H1 (cell line): ENCODE measurements around the gene PBX3. TPM values are rescaled to one million over a fixed set of nuclear protein-coding genes. Genes with fewer than 3 reads are reported as not detected.

ENCODE experiments used
- CTCF ChIA-PET: fragments of 300-600 bp; sonication (Branson Sonifier 250); formaldehyde crosslinking; loops from one replicate; lab custom pipeline; 2021; ENCODE audit not compliant: partially characterized antibody; lab: Charles Lee
- POLR2A ChIA-PET: fragments of 300-600 bp; sonication (Branson Sonifier 250); formaldehyde crosslinking; loops from one replicate; lab custom pipeline; 2021; ENCODE audit warnings: inconsistent platforms; ENCODE audit not compliant: partially characterized antibody; lab: Charles Lee
- DNase-seq, 2 experiments: peaks; one replicate each; pipeline versions ENCODE4 v3.0.0 to v3.0.0-alpha.2; 2010 to 2022; ENCODE audit warnings: low spot score in 2 of 2, low read depth in 1 of 2, mixed read lengths in 1 of 2
- FAIRE-seq: peaks from 2 replicates; lab custom pipeline; 2011; peaks lifted over from hg19 to GRCh38; lab: Jason Lieb, UNC
- H2AFZ ChIP-seq: 2 replicates; pipeline ENCODE4 v1.8.1; 2012; ENCODE audit warnings: low read length, inconsistent platforms
- H2AK5ac ChIP-seq: 2 replicates; pipeline ENCODE4 v1.6.1; 2013; ENCODE audit warnings: low read depth, low read length
- H2BK120ac ChIP-seq: replicated peaks from 2 replicates; pipeline ENCODE3; 2013; ENCODE audit warnings: low read depth, low read length, inconsistent platforms
- H2BK12ac ChIP-seq: 2 replicates; pipeline ENCODE4 v1.6.1; 2013; ENCODE audit warnings: low read depth, low read length
- H2BK15ac ChIP-seq: 2 replicates; pipeline ENCODE4 v1.6.1; 2013; ENCODE audit warnings: low read length
- H2BK20ac ChIP-seq: 2 replicates; pipeline ENCODE4 v1.6.1; 2013; ENCODE audit warnings: low read length
- H2BK5ac ChIP-seq: 2 replicates; pipeline ENCODE4 v1.6.1; 2013; ENCODE audit warnings: low read depth, low read length
- H3K14ac ChIP-seq: 2 replicates; pipeline ENCODE4 v1.6.1; 2013; ENCODE audit warnings: inconsistent platforms; ENCODE audit not compliant: insufficient read length
- H3K18ac ChIP-seq: 2 replicates; pipeline ENCODE4 v1.6.1; 2013; ENCODE audit warnings: low read length; ENCODE audit errors: extremely low read depth
- H3K23ac ChIP-seq: 2 replicates; pipeline ENCODE4 v1.6.1; 2013; ENCODE audit warnings: inconsistent platforms; ENCODE audit not compliant: insufficient read length
- H3K23me2 ChIP-seq: 2 replicates; pipeline ENCODE4 v1.6.1; 2013; ENCODE audit warnings: low read depth, low read length
- H3K27ac ChIP-seq: 2 replicates; pipeline ENCODE4 v1.6.1; 2011; ENCODE audit warnings: low read depth, low read length, inconsistent platforms
- H3K27me3 ChIP-seq, 4 experiments: replicated peaks in 1 of 4; 1 replicate in 1 of 4; 2 replicates in 3 of 4; pipeline versions ENCODE4 v1.6.1 to v1.8.1; 2011 to 2013; ENCODE audit warnings: low read length in 3 of 4, mild to moderate bottlenecking in 3 of 4, inconsistent platforms in 2 of 4, mixed read lengths in 2 of 4, moderate library complexity in 1 of 4; ENCODE audit not compliant: control insufficient read depth in 3 of 4, insufficient read depth in 3 of 4; ENCODE audit errors: extremely low read depth in 1 of 4
- H3K36me3 ChIP-seq, 4 experiments: 2 replicates each; pipeline versions ENCODE4 v1.6.1 to v1.8.1; 2011 to 2013; ENCODE audit warnings: mild to moderate bottlenecking in 4 of 4, low read length in 3 of 4, moderate library complexity in 2 of 4, control low read depth in 1 of 4, inconsistent platforms in 1 of 4; ENCODE audit not compliant: insufficient read depth in 4 of 4, control insufficient read depth in 2 of 4
- H3K4ac ChIP-seq: replicated peaks from 2 replicates; pipeline ENCODE3; 2013; ENCODE audit warnings: low read length, low read depth, mixed read lengths, inconsistent platforms; ENCODE audit not compliant: insufficient read length
- H3K4me1 ChIP-seq, 4 experiments: replicated peaks in 1 of 4; 1 replicate in 1 of 4; 2 replicates in 3 of 4; pipeline versions ENCODE4 v1.6.1 to v1.8.1; 2011 to 2013; ENCODE audit warnings: low read length in 3 of 4, inconsistent platforms in 2 of 4, mixed read lengths in 1 of 4; ENCODE audit not compliant: insufficient read depth in 4 of 4, control insufficient read depth in 3 of 4
- H3K4me2 ChIP-seq, 2 experiments: 2 replicates each; pipeline versions ENCODE4 v1.6.1 to v1.8.1; 2011 to 2013; ENCODE audit warnings: low read depth in 2 of 2, low read length in 2 of 2, control low read depth in 1 of 2, inconsistent platforms in 1 of 2, mild to moderate bottlenecking in 1 of 2; ENCODE audit not compliant: insufficient read depth in 1 of 2
- H3K4me3 ChIP-seq, 4 experiments: fragments of 200-600, 300-600 bp in 1 of 4; sonication (generic), shearing (Covaris generic), sonication (Bioruptor Twin) in 1 of 4; 2 replicates each; pipeline versions ENCODE4 v1.5.1 to v1.8.1; 2011 to 2016; ENCODE audit warnings: low read length in 4 of 4, low read depth in 3 of 4, control low read depth in 2 of 4, inconsistent platforms in 2 of 4, mild to moderate bottlenecking in 2 of 4, mixed read lengths in 1 of 4, moderate library complexity in 1 of 4; ENCODE audit not compliant: insufficient read depth in 2 of 4; ENCODE audit errors: extremely low read depth in 1 of 4
- H3K56ac ChIP-seq: replicated peaks from 2 replicates; pipeline ENCODE3; 2013; ENCODE audit warnings: low read depth, mild to moderate bottlenecking, mixed read lengths, low read length, inconsistent platforms; ENCODE audit not compliant: insufficient read length
- H3K79me1 ChIP-seq: 2 replicates; pipeline ENCODE4 v1.6.1; 2013; ENCODE audit warnings: low read depth, low read length, control low read depth
- H3K79me2 ChIP-seq, 2 experiments: 2 replicates each; pipeline versions ENCODE4 v1.6.1 to v1.8.1; 2012 to 2013; ENCODE audit warnings: low read length in 2 of 2, mild to moderate bottlenecking in 2 of 2, inconsistent platforms in 1 of 2; ENCODE audit not compliant: insufficient read depth in 2 of 2, control insufficient read depth in 1 of 2
- H3K9ac ChIP-seq, 4 experiments: replicated peaks in 1 of 4; 1 replicate in 1 of 4; 2 replicates in 3 of 4; pipeline versions ENCODE4 v1.6.1 to v1.8.1; 2011 to 2013; ENCODE audit warnings: low read depth in 3 of 4, low read length in 3 of 4, control low read depth in 2 of 4, mild to moderate bottlenecking in 2 of 4, moderate library complexity in 2 of 4, inconsistent platforms in 1 of 4; ENCODE audit errors: extremely low read depth in 1 of 4
- H3K9me3 ChIP-seq, 2 experiments: 2 replicates each; pipeline versions ENCODE4 v1.6.1 to v1.8.1; 2012 to 2013; ENCODE audit warnings: mild to moderate bottlenecking in 2 of 2, moderate library complexity in 2 of 2, control low read depth in 1 of 2, inconsistent platforms in 1 of 2, low read depth in 1 of 2, low read length in 1 of 2, mixed read lengths in 1 of 2; ENCODE audit not compliant: insufficient read depth in 2 of 2
- H4K20me1 ChIP-seq, 2 experiments: replicated peaks in 1 of 2; 2 replicates each; pipeline versions ENCODE3 to v1.8.1; 2011 to 2013; ENCODE audit warnings: inconsistent platforms in 2 of 2, low read length in 2 of 2, mild to moderate bottlenecking in 1 of 2; ENCODE audit not compliant: insufficient read depth in 2 of 2, control insufficient read depth in 1 of 2
- H4K5ac ChIP-seq: 2 replicates; pipeline ENCODE4 v1.6.1; 2013; ENCODE audit warnings: low read length, low read depth, mixed read lengths, inconsistent platforms; ENCODE audit not compliant: insufficient read length
- H4K8ac ChIP-seq: 2 replicates; pipeline ENCODE4 v1.8.0; 2013; ENCODE audit warnings: mild to moderate bottlenecking, moderate library complexity, low read length, inconsistent platforms; ENCODE audit not compliant: insufficient read depth; ENCODE audit errors: extremely low read depth
- H4K91ac ChIP-seq: replicated peaks from 2 replicates; pipeline ENCODE3; 2013; ENCODE audit warnings: low read length, mixed read lengths, inconsistent platforms; ENCODE audit not compliant: insufficient read length
- KDM1A ChIP-seq: fragments of 200-600, 300-600 bp; sonication (generic); IDR thresholded peaks from 2 replicates; pipeline ENCODE4 v1.7.1; 2016; ENCODE audit warnings: mild to moderate bottlenecking, low read length, borderline replicate concordance
- WGBS, 2 experiments: shearing (Covaris generic) in 1 of 2; methylation state at CpG; one replicate each; pipeline versions ENCODE4 v1.1.6 to v1.1.7; 2013 to 2015; ENCODE audit warnings: low lambda C conversion rate in 2 of 2, mixed read lengths in 2 of 2, inconsistent platforms in 1 of 2, low coverage in 1 of 2, missing lambda C conversion rate in 1 of 2; ENCODE audit not compliant: insufficient replicate concordance in 2 of 2, insufficient coverage in 1 of 2, insufficient read length in 1 of 2; ENCODE audit errors: extremely low coverage in 1 of 2, missing lambda C conversion rate in 1 of 2; 5-methylcytosine and 5-hydroxymethylcytosine counted together
- polyA plus RNA-seq, 7 experiments: library from polyadenylated mRNA; depleted of rRNA in 3 of 7; stranded (reverse) in 5 of 7; unstranded in 2 of 7; fragments of >200 nt in 5 of 7; fragments of 200-250 nt in 2 of 7; gene quantifications; 1 replicate in 5 of 7; 2 replicates in 1 of 7; 4 replicates in 1 of 7; pipeline versions ENCODE4 v1.2.1 to v1.2.3, GENCODE V29; 2011 to 2013; ENCODE audit warnings: missing spikeins in 2 of 7, mixed read lengths in 2 of 7
- total RNA-seq: library from RNA; stranded (reverse); fragmentation: NEBNext Ultra II Directional; extraction: Animal tissue kit (Norgen Biotek cat#: 25700); gene quantifications from 2 replicates; pipeline ENCODE4 v1.2.1, GENCODE V29; 2021
- TF ChIP-seq, protein P1 (sequence below): IDR thresholded peaks from 2 replicates; pipeline ENCODE4 v1.6.1; 2011; ENCODE audit warnings: low read depth, mild to moderate bottlenecking, low read length; ENCODE audit not compliant: insufficient read depth

The PBX3 gene
- total and polyA plus RNA-seq, 2 of the 8 experiments (the other 6 are each of a cell fraction or from before 2014, with no cell fraction given), result 22.7 to 44.3 TPM

DNA sequence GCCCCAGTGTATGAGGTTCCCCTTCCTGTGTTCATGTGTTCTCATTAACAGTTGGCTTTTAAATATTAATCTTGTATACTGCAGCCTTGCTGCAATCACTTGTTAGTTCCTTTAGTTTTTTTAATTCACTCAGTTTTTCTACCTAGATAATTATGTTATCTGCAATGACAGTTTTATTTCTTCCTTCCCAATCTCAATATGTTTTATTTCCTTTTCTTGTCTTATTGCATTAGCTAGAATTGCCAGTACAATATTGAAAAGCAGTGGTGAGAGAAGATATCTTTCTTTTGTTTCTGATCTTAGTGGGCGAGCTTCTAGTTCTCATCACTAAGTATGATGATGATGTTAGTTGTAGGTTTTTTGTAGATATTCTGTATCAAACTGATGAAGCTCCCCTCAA lies 232.2 kb downstream of the PBX3 start:
- no peak overlapping the region for H2BK15ac ChIP-seq

More for the DNA sequence above, 232.2 kb downstream of the PBX3 start:
- POLR2A ChIA-PET, result no interaction called here
- H2AK5ac ChIP-seq, result no peak overlapping the region
- no peaks in the 10 kb centered on the region for H3K4me1 ChIP-seq
- no peak overlapping the region for H2BK120ac ChIP-seq
- H3K56ac ChIP-seq, result no peak overlapping the region
- H2BK5ac ChIP-seq, result no peak overlapping the region
- no peaks in the 10 kb centered on the region for H3K36me3 ChIP-seq
- peaks cover 2 to 6% of the 10 kb centered on the region in 2 experiments; a peak in 1 of 4 replicates for H3K9me3 ChIP-seq
- H2BK12ac ChIP-seq, result no peak overlapping the region
- no peaks in the 10 kb centered on the region for H3K79me2 ChIP-seq
- no peak overlapping the region for H3K23ac ChIP-seq
- no peak overlapping the region for H3K4me3 ChIP-seq
- no peaks in the 10 kb centered on the region for H3K23me2 ChIP-seq
- H3K4me2 ChIP-seq, result no peak overlapping the region
- no peak overlapping the region for H4K91ac ChIP-seq
- TF ChIP-seq KDM1A, result peak; percentile 36; the same call in 1 of the 2 replicates
- TF ChIP-seq, protein P1, sequence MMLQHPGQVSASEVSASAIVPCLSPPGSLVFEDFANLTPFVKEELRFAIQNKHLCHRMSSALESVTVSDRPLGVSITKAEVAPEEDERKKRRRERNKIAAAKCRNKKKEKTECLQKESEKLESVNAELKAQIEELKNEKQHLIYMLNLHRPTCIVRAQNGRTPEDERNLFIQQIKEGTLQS, result no peak
- no peak overlapping the region for H3K4ac ChIP-seq
- H2AFZ ChIP-seq, result no peak overlapping the region
- FAIRE-seq, result no peak
- H3K9ac ChIP-seq, result no peak overlapping the region
- H3K27ac ChIP-seq, result no peak overlapping the region
- no peak overlapping the region for H2BK20ac ChIP-seq
- no peak for DNase-seq
- H3K79me1 ChIP-seq, result no peaks in the 10 kb centered on the region
- H4K20me1 ChIP-seq, result no peaks in the 10 kb centered on the region
- H4K5ac ChIP-seq, result no peak overlapping the region
- CTCF ChIA-PET, result no interaction called here
- no peaks in the 10 kb centered on the region for H3K27me3 ChIP-seq
- H4K8ac ChIP-seq, result no peak overlapping the region
- H3K18ac ChIP-seq, result no peak overlapping the region
- H3K14ac ChIP-seq, result no peak overlapping the region
- 90% methylated on average over 1 of the region's 1 CpG; no CpG with 5 or more reads in 1 of the 2 experiments for WGBS, 2 experiments
